KMS-11 (cell line): ENCODE results near the gene PTGS1.

Source experiments
- H2AFZ ChIP-seq: fragments of 200-600 bp; sonication (generic); 2 replicates; pipeline ENCODE4 v1.6.1; 2016; ENCODE audit warnings: antibody characterized with exemption, mixed run types, low read depth
- H3K27ac ChIP-seq: fragments of 200-600 bp; sonication (generic); 2 replicates; pipeline ENCODE4 v1.6.1; 2016; ENCODE audit warnings: mild to moderate bottlenecking, mixed run types
- H3K27me3 ChIP-seq: fragments of 200-600 bp; sonication (generic); 2 replicates; pipeline ENCODE4 v1.6.1; 2017; ENCODE audit warnings: mild to moderate bottlenecking, low read depth, mixed run types, moderate library complexity; ENCODE audit not compliant: insufficient read depth
- H3K36me3 ChIP-seq: fragments of 200-600 bp; sonication (generic); 2 replicates; pipeline ENCODE4 v1.6.1; 2017; ENCODE audit warnings: mild to moderate bottlenecking, mixed run types; ENCODE audit not compliant: insufficient read depth
- H3K4me1 ChIP-seq: fragments of 200-600 bp; sonication (generic); 2 replicates; pipeline ENCODE4 v1.6.1; 2016; ENCODE audit warnings: mild to moderate bottlenecking, low read depth, mixed run types; ENCODE audit not compliant: poor library complexity, severe bottlenecking
- H3K4me2 ChIP-seq: fragments of 200-600 bp; sonication (generic); 2 replicates; pipeline ENCODE4 v1.7.0; 2016; ENCODE audit warnings: mild to moderate bottlenecking, mixed run types
- H3K4me3 ChIP-seq: fragments of 200-600 bp; sonication (generic); IDR thresholded peaks from 2 replicates; pipeline ENCODE4 v1.6.1; 2017; ENCODE audit warnings: low read depth, low read length, mixed read lengths; ENCODE audit not compliant: insufficient read depth
- H3K79me2 ChIP-seq: fragments of 200-600 bp; sonication (generic); 2 replicates; pipeline ENCODE4 v1.6.1; 2016; ENCODE audit warnings: low read depth, mixed run types; ENCODE audit not compliant: insufficient read depth
- H3K9ac ChIP-seq: fragments of 200-600 bp; sonication (generic); 2 replicates; pipeline ENCODE4 v1.6.1; 2016; ENCODE audit warnings: mild to moderate bottlenecking, mixed run types
- H4K20me1 ChIP-seq: fragments of 200-600 bp; sonication (generic); 2 replicates; pipeline ENCODE4 v1.6.1; 2016; ENCODE audit warnings: mild to moderate bottlenecking, mixed run types; ENCODE audit not compliant: insufficient read depth
- CTCF ChIP-seq: fragments of 200-600 bp; sonication (generic); conservative IDR thresholded peaks from 2 replicates; pipeline ENCODE4 v1.6.1; 2017; ENCODE audit warnings: low read depth, mild to moderate bottlenecking, antibody characterized with exemption, low read length, moderate library complexity, mixed read lengths

The PTGS1 gene

GRCh38 chr9:122342323-122343050 lies 28.3 kb upstream of the PTGS1 start:
- Histone ChIP-seq H2AFZ (no peak overlapping the region), H3K4me1 (no peaks in the 10 kb centered on the region), H3K79me2 (no peaks in the 10 kb centered on the region), H3K36me3 (no peaks in the 10 kb centered on the region), H3K27me3 (no peaks in the 10 kb centered on the region), H3K4me2 (no peak overlapping the region), H3K27ac (no peak overlapping the region), H3K9ac (no peak overlapping the region), H4K20me1 (no peaks in the 10 kb centered on the region), H3K4me3 (no peak overlapping the region)
- TF ChIP-seq CTCF = no peak

GRCh38 chr9:122346478-122347347 lies 24.1 kb upstream of the PTGS1 start:
- no peaks in the 10 kb centered on the region; the same call in 1 of the 2 replicates for H3K27me3 ChIP-seq
- H3K4me1 ChIP-seq = no peaks in the 10 kb centered on the region
- no peak overlapping the region for H3K4me3 ChIP-seq
- TF ChIP-seq CTCF = no peak
- H2AFZ ChIP-seq = peak overlapping the region; percentile 44; the same call in 1 of the 2 replicates
- no peak overlapping the region for H3K4me2 ChIP-seq
- no peaks in the 10 kb centered on the region for H4K20me1 ChIP-seq
- no peaks in the 10 kb centered on the region for H3K36me3 ChIP-seq
- no peak overlapping the region for H3K9ac ChIP-seq
- no peak overlapping the region for H3K27ac ChIP-seq
- no peaks in the 10 kb centered on the region for H3K79me2 ChIP-seq

DNA sequence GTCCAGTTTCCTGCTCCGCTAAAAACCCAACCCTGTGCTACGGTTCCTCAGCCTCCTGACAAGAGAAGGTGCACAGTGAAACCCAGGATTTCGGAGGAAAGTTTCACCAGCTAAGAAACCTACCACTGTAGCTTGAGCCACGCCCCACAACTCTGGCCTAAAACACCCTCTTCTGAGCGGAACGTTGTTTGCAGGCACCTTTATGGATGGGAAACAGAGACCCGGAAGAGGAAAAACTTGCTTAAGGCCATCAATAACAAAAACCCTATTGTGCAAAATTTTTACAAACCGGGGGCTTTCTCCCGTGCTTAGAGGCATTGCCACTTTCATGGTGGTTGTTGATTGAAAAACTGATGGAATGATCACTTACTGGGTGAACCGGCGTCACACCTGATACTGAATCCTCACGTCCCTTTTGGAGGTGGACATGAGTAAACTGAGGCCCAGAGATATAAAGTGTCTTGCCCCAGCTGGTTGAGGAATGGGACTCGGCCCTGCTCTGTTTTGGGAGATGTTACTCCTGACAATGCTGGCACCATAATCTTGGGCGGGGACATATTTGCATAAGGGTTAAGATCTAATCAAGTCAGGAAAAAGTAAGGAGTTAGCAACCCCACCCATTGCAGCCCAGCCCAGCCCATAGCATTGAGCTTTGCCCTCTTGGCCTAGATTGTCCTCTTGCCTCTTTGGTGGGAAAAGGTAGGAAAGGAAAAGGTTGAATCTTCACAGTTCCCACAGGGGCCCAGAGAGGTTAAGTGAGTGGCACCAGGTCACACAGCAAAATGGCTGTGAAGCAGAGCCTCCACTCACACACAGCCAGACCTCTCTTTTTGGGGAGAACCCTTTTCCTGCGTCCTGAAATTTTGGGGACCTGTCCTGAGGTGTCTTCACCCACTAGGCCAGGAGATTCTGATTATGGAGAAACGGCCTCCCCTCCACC lies 23.2 kb upstream of the PTGS1 start:
- Histone ChIP-seq H3K4me2 (no peak overlapping the region), H3K79me2 (no peaks in the 10 kb centered on the region), H2AFZ (peak overlapping the region; percentile 44; the same call in 1 of the 2 replicates), H3K4me1 (no peaks in the 10 kb centered on the region), H3K27ac (no peak overlapping the region), H3K27me3 (no peaks in the 10 kb centered on the region; the same call in 1 of the 2 replicates), H3K36me3 (no peaks in the 10 kb centered on the region), H4K20me1 (no peaks in the 10 kb centered on the region), H3K9ac (no peak overlapping the region), H3K4me3 (no peak overlapping the region)
- no peak for TF ChIP-seq CTCF

GRCh38 chr9:122348288-122348777 lies 22.5 kb upstream of the PTGS1 start:
- no peak overlapping the region for H3K9ac ChIP-seq
- H3K4me2 ChIP-seq = no peak overlapping the region
- H3K79me2 ChIP-seq = no peaks in the 10 kb centered on the region
- H2AFZ ChIP-seq = no peak overlapping the region
- H3K36me3 ChIP-seq = no peaks in the 10 kb centered on the region
- H4K20me1 ChIP-seq = no peaks in the 10 kb centered on the region
- H3K27ac ChIP-seq = no peak overlapping the region
- H3K4me1 ChIP-seq = no peaks in the 10 kb centered on the region
- H3K4me3 ChIP-seq = no peak overlapping the region
- H3K27me3 ChIP-seq = no peaks in the 10 kb centered on the region; the same call in 1 of the 2 replicates
- TF ChIP-seq CTCF = no peak
